Body of pancreas (tissue), 4 donors: ENCODE measurements around the gene SEMA4D. TPM values are rescaled to one million over a fixed set of nuclear protein-coding genes. Genes with fewer than 3 reads are reported as not detected.

Experiments used
- ATAC-seq: fragments of 150-250 bp; one replicate; pipeline ENCODE4 v1.9.1; 2016
- DNase-seq, 4 donors: peaks; one replicate each; pipeline ENCODE4 v3.0.0-alpha.2; 2019
- H3K27ac ChIP-seq, 4 donors: fragments of 200-600 bp; sonication (generic); 1 replicate in 3 of 4; 2 replicates in 1 of 4; pipeline versions ENCODE4 v1.5.1 to v1.6.1; 2016 to 2019; ENCODE audit warnings: mild to moderate bottlenecking in 1 of 4, mixed read lengths in 1 of 4, moderate library complexity in 1 of 4
- H3K27me3 ChIP-seq, 2 donors: fragments of 200-600 bp; sonication (generic); one replicate each; pipeline ENCODE4 v1.6.0; 2016; ENCODE audit warnings: mild to moderate bottlenecking in 1 of 2
- H3K36me3 ChIP-seq, 2 donors: fragments of 200-600 bp; sonication (generic); replicated peaks in 1 of 2; 2 replicates each; pipeline ENCODE4 v1.5.1; 2016; ENCODE audit warnings: low read depth in 2 of 2; ENCODE audit not compliant: insufficient read depth in 1 of 2
- H3K4me1 ChIP-seq: fragments of 200-600 bp; sonication (generic); one replicate; pipeline ENCODE4 v1.6.0; 2016
- H3K4me3 ChIP-seq, 2 donors: fragments of 200-600 bp; sonication (generic); 1 replicate in 1 of 2; 2 replicates in 1 of 2; pipeline ENCODE4 v1.5.1; 2016 to 2019
- H3K9me3 ChIP-seq, 3 donors: fragments of 200-600 bp; sonication (generic); 1 replicate in 2 of 3; 2 replicates in 1 of 3; pipeline ENCODE4 v1.5.1; 2016
- CTCF ChIP-seq, 7 experiments: fragments of 450-650 bp in 4 of 7; fragments of 200-600 bp in 3 of 7; sonication (generic) in 3 of 7; IDR thresholded peaks; one replicate each; pipeline ENCODE4 v1.5.1; 2016 to 2019; ENCODE audit warnings: antibody characterized with exemption in 7 of 7
- POLR2A ChIP-seq, 3 donors: fragments of 450-650 bp; IDR thresholded peaks; one replicate each; pipeline ENCODE4 v1.6.1; 2016; ENCODE audit warnings: antibody characterized with exemption in 3 of 3, mild to moderate bottlenecking in 2 of 3
- WGBS, 2 donors: methylation state at CpG; one replicate each; pipeline ENCODE4 v1.1.5; 2017; 5-methylcytosine and 5-hydroxymethylcytosine counted together
- intact Hi-C: fragments of 100-400 bp; cut with DNase I; formaldehyde crosslinking; loops from one replicate; pipeline ENCODE4 v1.15.1; 2023
- total RNA-seq, 2 donors: library from RNA; depleted of rRNA; stranded (reverse); fragments of >200 nt; gene quantifications; one replicate each; pipeline ENCODE4 v1.1.0, GENCODE V29; 2016

Gene SEMA4D
- total RNA-seq, 2 donors from 2014 or later: 15.6 to 18.1 TPM

- WGBS, 2 donors: 78 to 89% methylated on average over 8 of the region's 8 CpGs
- H3K36me3 ChIP-seq: peaks cover 0 to 36% of the 10 kb centered on the region in 2 donors
- TF ChIP-seq POLR2A (IDR thresholded peaks at IDR 0.05) (no peak), CTCF (IDR thresholded peaks at IDR 0.05) (no peak)
- H3K27ac ChIP-seq: peak overlapping the region in 1 of 4 donors; percentile 20
- H3K9me3 ChIP-seq: no peaks in the 10 kb centered on the region
- peak in 1 of 4 donors; percentile 5 for DNase-seq
- no peaks in the 10 kb centered on the region for H3K27me3 ChIP-seq
- ATAC-seq: no peak
- H3K4me1 ChIP-seq: no peaks in the 10 kb centered on the region
- intact Hi-C loops: no loop called here
- no peak overlapping the region for H3K4me3 ChIP-seq
Observed at GRCh38 chr9:89359751-89360261, 138.1 kb downstream of the SEMA4D start.

- Histone ChIP-seq H3K9me3 (no peaks in the 10 kb centered on the region), H3K4me3 (no peak overlapping the region), H3K27ac (no peak overlapping the region), H3K4me1 (no peaks in the 10 kb centered on the region), H3K27me3 (no peaks in the 10 kb centered on the region), H3K36me3 (peaks cover 0 to 42% of the 10 kb centered on the region in 2 donors)
- no peak for ATAC-seq
- peak in 3 of 4 donors; percentile 9 to 34 (median 28) for DNase-seq
- WGBS, 2 donors: 43 to 68% methylated on average over 4 of the region's 4 CpGs
- no peak for TF ChIP-seq CTCF (IDR thresholded peaks at IDR 0.05)
- TF ChIP-seq POLR2A (IDR thresholded peaks at IDR 0.05): no peak
- intact Hi-C loops: no loop called here
Observed at GRCh38 chr9:89358985-89359384, 138.9 kb downstream of the SEMA4D start.

- DNase-seq: no peak
- H3K36me3 ChIP-seq: peaks cover 0 to 46% of the 10 kb centered on the region in 2 donors
- no peak overlapping the region for H3K4me3 ChIP-seq
- no peaks in the 10 kb centered on the region for H3K9me3 ChIP-seq
- H3K4me1 ChIP-seq: no peaks in the 10 kb centered on the region
- H3K27me3 ChIP-seq: no peaks in the 10 kb centered on the region
- no peak for ATAC-seq
- intact Hi-C loops: no loop called here
- TF ChIP-seq CTCF (IDR thresholded peaks at IDR 0.05) (no peak), POLR2A (IDR thresholded peaks at IDR 0.05) (no peak)
- no peak overlapping the region for H3K27ac ChIP-seq
- 83 to 90% methylated on average over 3 of the region's 3 CpGs for WGBS, 2 donors
Observed at GRCh38 chr9:89358376-89358916, 139.5 kb downstream of the SEMA4D start.

- Histone ChIP-seq H3K4me3 (no peak overlapping the region), H3K27me3 (no peaks in the 10 kb centered on the region), H3K9me3 (no peaks in the 10 kb centered on the region), H3K36me3 (peaks cover 0 to 50% of the 10 kb centered on the region in 2 donors), H3K27ac (no peak overlapping the region), H3K4me1 (no peaks in the 10 kb centered on the region)
- DNase-seq (no peak), ATAC-seq (no peak)
- TF ChIP-seq POLR2A (IDR thresholded peaks at IDR 0.05) (no peak), CTCF (IDR thresholded peaks at IDR 0.05) (no peak)
- 87 to 95% methylated on average over 6 to 7 of the region's 8 CpGs for WGBS, 2 donors
- intact Hi-C loops: no loop called here
Observed at GRCh38 chr9:89357331-89358197, 140.3 kb downstream of the SEMA4D start.
